Esophagus muscularis mucosa (tissue), 4 donors: ENCODE measurements around the gene PLEKHM1.

Source experiments
- CTCF ChIP-seq, 3 experiments: fragments of 200-600 bp in 2 of 3; fragments of 450-650 bp in 1 of 3; sonication (generic) in 2 of 3; IDR thresholded peaks; one replicate each; pipeline ENCODE4 v1.5.1; 2017 to 2019; ENCODE audit warnings: antibody characterized with exemption in 3 of 3, mild to moderate bottlenecking in 2 of 3, moderate library complexity in 1 of 3
- EP300 ChIP-seq: sonication (generic); formaldehyde crosslinking; IDR thresholded peaks from one replicate; pipeline ENCODE4 v1.6.1; 2017; ENCODE audit warnings: antibody characterized with exemption
- POLR2A ChIP-seq: fragments of 450-650 bp; IDR thresholded peaks from one replicate; pipeline ENCODE4 v1.6.1; 2017; ENCODE audit warnings: antibody characterized with exemption, moderate library complexity, mild to moderate bottlenecking, low read depth
- POLR2AphosphoS5 ChIP-seq, 2 donors: sonication (generic); formaldehyde crosslinking; IDR thresholded peaks; one replicate each; pipeline ENCODE4 v1.6.1; 2017; ENCODE audit warnings: antibody characterized with exemption in 2 of 2

GRCh38 chr17:45403906-45404490 lies 86.5 kb downstream of the PLEKHM1 start:
- TF ChIP-seq CTCF (IDR thresholded peaks at IDR 0.05): no peak
- TF ChIP-seq POLR2A: no peak
- TF ChIP-seq POLR2AphosphoS5 (IDR thresholded peaks at IDR 0.05): no peak
- no peak for TF ChIP-seq EP300
